ENCODE data around the gene DENND4A.

- TF ChIP-seq, protein P1, sequence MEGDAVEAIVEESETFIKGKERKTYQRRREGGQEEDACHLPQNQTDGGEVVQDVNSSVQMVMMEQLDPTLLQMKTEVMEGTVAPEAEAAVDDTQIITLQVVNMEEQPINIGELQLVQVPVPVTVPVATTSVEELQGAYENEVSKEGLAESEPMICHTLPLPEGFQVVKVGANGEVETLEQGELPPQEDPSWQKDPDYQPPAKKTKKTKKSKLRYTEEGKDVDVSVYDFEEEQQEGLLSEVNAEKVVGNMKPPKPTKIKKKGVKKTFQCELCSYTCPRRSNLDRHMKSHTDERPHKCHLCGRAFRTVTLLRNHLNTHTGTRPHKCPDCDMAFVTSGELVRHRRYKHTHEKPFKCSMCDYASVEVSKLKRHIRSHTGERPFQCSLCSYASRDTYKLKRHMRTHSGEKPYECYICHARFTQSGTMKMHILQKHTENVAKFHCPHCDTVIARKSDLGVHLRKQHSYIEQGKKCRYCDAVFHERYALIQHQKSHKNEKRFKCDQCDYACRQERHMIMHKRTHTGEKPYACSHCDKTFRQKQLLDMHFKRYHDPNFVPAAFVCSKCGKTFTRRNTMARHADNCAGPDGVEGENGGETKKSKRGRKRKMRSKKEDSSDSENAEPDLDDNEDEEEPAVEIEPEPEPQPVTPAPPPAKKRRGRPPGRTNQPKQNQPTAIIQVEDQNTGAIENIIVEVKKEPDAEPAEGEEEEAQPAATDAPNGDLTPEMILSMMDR (IDR thresholded peaks at IDR 0.05; ENCODE audit: borderline replicate concordance, extremely low read depth, low read length, poor library complexity, severe bottlenecking): no peak
- no peak for TF ChIP-seq EZH2 (IDR thresholded peaks at IDR 0.05; ENCODE audit: borderline replicate concordance, low read depth, low read length, severe bottlenecking)
Observed at GRCh38 chr15:65645392-65645791, 146.7 kb downstream of the DENND4A start.
